AG10803 (cell line): ENCODE data around the gene CRYBA1.

Experiments
- DNase-seq: peaks from one replicate; pipeline ENCODE4 v3.0.0; 2010; ENCODE audit warnings: low read depth
- H3K4me3 ChIP-seq: 2 replicates; pipeline ENCODE4 v1.5.1; 2011; ENCODE audit warnings: mild to moderate bottlenecking, low read length, control low read depth
- CTCF ChIP-seq: conservative IDR thresholded peaks from 2 replicates; pipeline ENCODE4 v1.5.1; 2011; ENCODE audit warnings: mild to moderate bottlenecking, low read length, control low read depth, inconsistent platforms

The CRYBA1 gene

GRCh38 chr17:29283496-29283895 lies 36.8 kb downstream of the CRYBA1 start:
- peak; percentile 51 for TF ChIP-seq CTCF
- DNase-seq: peak; percentile 49
- no peak overlapping the region for H3K4me3 ChIP-seq

DNA sequence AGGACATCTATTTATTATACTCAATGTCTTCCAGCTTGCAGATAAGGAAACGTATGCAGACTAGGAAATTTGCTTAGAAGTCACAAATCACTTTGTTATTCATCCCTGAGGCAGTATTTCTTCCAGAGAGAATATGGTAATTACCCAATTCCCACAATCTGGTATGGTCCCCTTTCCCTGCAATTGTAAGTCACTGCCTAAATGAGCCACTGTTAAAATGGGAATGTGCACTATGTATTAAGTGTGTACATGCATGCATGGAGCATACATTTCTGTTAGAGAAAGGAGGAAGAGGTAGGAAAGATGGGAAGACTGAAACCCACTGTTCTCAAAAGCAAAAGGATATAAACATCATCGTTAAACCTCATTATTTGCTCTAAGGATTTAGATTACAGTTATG lies 37.3 kb downstream of the CRYBA1 start:
- TF ChIP-seq CTCF: no peak
- DNase-seq: no peak
- no peak overlapping the region for H3K4me3 ChIP-seq

- DNase-seq: no peak
Observed at GRCh38 chr17:29289852-29290251, 43.2 kb downstream of the CRYBA1 start.

DNA sequence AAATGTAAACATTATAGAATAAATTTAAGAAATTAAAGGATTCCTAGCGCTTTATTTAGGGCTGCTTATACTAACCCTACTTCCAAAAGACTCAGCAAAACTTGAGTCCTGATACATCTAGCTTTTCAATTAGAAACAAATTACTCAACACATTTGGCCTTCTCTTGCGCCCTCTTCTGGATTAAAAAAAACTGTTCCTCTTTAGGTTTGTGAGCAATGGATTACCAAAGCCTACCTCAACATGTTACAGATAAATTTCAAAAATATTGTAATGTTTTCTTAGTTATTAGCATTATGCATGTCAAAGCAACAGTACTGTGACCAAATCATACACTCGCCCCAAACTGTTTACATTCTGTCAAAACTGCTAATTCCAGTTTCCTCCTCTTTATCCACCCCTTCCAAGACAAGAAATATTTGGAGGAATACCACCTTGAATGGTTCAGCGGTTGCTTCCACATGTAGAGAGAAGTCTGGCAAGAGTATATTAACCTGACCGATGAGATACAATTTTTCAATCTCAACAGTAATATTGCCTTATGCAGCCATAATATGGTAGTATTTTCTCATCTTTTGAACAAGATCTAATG lies 44.6 kb downstream of the CRYBA1 start:
- peak; percentile 72 for DNase-seq
- H3K4me3 ChIP-seq: peak overlapping the region; percentile 69
- peak; percentile 79 for TF ChIP-seq CTCF

More at GRCh38 chr17:29289852-29290251, 43.2 kb downstream of the CRYBA1 start:
- no peak overlapping the region for H3K4me3 ChIP-seq
- no peak for TF ChIP-seq CTCF

DNA sequence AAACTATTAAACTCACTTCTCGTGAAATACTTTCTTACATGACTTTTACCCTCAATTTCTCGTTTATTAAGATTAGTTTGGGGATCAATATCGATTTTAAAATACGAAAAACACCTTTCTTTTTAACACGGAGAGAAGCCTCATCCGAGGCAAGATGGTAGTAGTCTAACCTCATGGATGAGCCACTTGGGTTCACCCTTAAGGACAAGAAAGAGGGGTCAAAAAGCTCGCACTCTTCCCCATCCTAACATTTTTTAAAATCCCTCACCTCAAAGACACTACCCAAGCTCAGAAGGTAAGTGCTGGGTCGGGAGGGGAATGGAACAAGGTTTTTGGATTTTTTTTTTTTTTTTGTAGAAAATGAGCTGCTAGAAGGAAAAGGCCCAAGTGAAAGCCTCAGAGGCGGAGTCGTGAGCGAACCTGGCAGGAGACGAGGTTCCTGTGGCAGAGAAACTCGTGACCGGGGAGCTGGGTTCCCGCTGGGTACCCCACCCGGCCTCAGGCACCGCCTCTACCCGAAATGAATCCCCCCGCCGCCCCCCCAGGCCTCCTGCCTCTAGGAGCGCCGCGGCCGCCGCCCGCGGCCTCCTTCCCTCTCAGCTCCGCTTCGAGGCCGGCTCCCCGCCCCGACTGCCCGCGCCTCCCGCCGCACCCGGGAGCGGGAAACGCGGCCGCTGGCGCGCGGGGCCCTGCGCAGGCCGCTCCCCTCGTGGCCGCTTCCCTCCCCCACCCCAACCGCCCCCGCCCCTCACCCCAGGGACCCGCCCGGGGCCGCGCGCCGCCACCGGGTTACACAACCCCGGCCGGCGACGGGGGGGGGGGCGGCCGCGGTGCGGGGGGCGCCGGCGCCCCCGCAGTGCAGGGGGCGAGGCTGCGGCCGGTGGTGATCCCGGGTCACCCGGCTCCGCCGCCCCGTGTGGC lies 45.7 kb downstream of the CRYBA1 start:
- peak overlapping the region; percentile 95 for H3K4me3 ChIP-seq
- DNase-seq: peak; percentile 40
- TF ChIP-seq CTCF: no peak

DNA sequence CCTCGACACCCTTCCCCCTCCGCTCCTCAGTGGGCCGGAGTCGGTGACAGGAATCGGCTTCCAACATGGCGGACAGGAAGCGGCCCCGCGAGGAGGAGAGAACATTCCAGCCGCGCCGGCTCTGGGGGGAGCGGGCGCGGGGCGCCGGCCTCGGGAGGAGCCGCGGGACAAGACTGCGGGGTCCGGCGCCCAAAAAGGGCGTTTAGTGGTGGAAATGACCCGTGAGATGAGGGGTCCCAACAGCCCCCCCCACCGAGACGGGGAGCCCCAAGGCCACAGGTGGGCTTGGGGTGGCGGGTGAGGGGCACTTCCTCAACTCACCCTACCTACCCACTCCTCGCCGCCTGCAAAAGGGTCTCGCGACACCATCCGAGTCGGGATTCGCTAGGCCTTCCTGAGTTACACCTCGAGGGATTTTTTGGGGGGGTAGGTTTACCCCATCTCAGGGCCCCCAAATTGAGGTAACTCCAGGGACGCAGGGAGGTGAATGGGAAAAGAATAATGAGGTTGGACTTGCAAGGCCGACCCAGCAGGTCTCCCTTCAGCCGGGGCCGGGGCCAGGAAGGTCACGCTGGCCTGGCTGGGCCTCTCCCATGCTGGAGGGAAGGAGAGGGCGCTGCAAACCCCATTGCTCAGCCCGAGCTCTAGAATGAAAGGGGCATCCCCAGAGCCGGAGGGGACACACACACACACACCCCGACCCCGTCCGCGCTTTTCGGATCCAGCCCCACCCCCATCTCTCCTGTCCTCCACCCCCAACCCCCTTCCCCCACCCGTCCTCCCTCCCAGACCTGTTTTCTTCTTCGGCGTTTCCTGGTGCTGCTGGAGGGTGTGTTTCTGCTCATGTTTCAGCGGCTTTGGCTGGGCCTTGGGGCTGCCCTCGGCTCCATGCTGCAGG lies 46.6 kb downstream of the CRYBA1 start:
- peak overlapping the region; percentile 95 for H3K4me3 ChIP-seq
- TF ChIP-seq CTCF: no peak
- DNase-seq: peak; percentile 44
